CD14-positive monocyte (primary cell): ENCODE measurements around the gene ADSL. TPM values are rescaled to one million over a fixed set of nuclear protein-coding genes. Genes with fewer than 3 reads are reported as not detected.

Source experiments
- DNase-seq, 3 donors: peaks; one replicate each; pipeline ENCODE4 v3.0.0-alpha.2; 2011 to 2022
- H2AFZ ChIP-seq: 2 replicates; pipeline ENCODE4 v1.6.0; 2012; ENCODE audit warnings: mild to moderate bottlenecking, low read depth, low read length, inconsistent platforms; ENCODE audit not compliant: insufficient read depth, poor library complexity, severe bottlenecking
- H3K27ac ChIP-seq, 2 donors: 1 replicate in 1 of 2; 2 replicates in 1 of 2; pipeline ENCODE4 v1.5.1; 2012 to 2013; ENCODE audit warnings: low read length in 2 of 2, control low read depth in 1 of 2, inconsistent platforms in 1 of 2, low read depth in 1 of 2, mild to moderate bottlenecking in 1 of 2
- H3K27me3 ChIP-seq, 2 donors: one replicate each; pipeline versions ENCODE4 v1.6.0 to v1.6.1; 2011 to 2013; ENCODE audit warnings: low read length in 2 of 2; ENCODE audit not compliant: control insufficient read depth in 2 of 2, insufficient read depth in 2 of 2
- H3K36me3 ChIP-seq, 2 donors: replicated peaks in 1 of 2; 1 replicate in 1 of 2; 2 replicates in 1 of 2; pipeline versions ENCODE4 v1.5.1 to v1.6.1; 2012 to 2013; ENCODE audit warnings: low read length in 2 of 2, control low read depth in 1 of 2, inconsistent platforms in 1 of 2, mild to moderate bottlenecking in 1 of 2; ENCODE audit not compliant: insufficient read depth in 2 of 2, control insufficient read depth in 1 of 2
- H3K4me1 ChIP-seq, 2 donors: 1 replicate in 1 of 2; 2 replicates in 1 of 2; pipeline versions ENCODE4 v1.5.1 to v1.6.1; 2012 to 2013; ENCODE audit warnings: low read length in 2 of 2, control low read depth in 1 of 2, inconsistent platforms in 1 of 2, mild to moderate bottlenecking in 1 of 2, moderate library complexity in 1 of 2; ENCODE audit not compliant: insufficient read depth in 2 of 2, control insufficient read depth in 1 of 2
- H3K4me2 ChIP-seq: replicated peaks from 2 replicates; pipeline ENCODE3; 2012; ENCODE audit warnings: low read length, moderate library complexity, mild to moderate bottlenecking; ENCODE audit not compliant: poor library complexity, severe bottlenecking; ENCODE audit errors: extremely low read depth
- H3K4me3 ChIP-seq, 3 experiments: fragments of 200-600 bp in 1 of 3; sonication (generic) in 1 of 3; replicated peaks in 1 of 3; 1 replicate in 2 of 3; 2 replicates in 1 of 3; pipeline ENCODE4 v1.5.1; 2011 to 2013; ENCODE audit warnings: low read length in 3 of 3, mild to moderate bottlenecking in 3 of 3, control low read depth in 2 of 3, low read depth in 2 of 3, inconsistent platforms in 1 of 3, moderate library complexity in 1 of 3
- H3K79me2 ChIP-seq: 2 replicates; pipeline ENCODE4 v1.6.0; 2012; ENCODE audit warnings: mild to moderate bottlenecking, control low read depth, inconsistent platforms, low read length, moderate library complexity; ENCODE audit not compliant: insufficient read depth
- H3K9ac ChIP-seq: 2 replicates; pipeline ENCODE4 v1.6.0; 2017; ENCODE audit warnings: low read length, mild to moderate bottlenecking; ENCODE audit not compliant: insufficient read depth, poor library complexity, severe bottlenecking
- H3K9me3 ChIP-seq, 2 donors: replicated peaks in 1 of 2; 1 replicate in 1 of 2; 2 replicates in 1 of 2; pipeline versions ENCODE4 v1.5.1 to v1.6.1; 2012 to 2013; ENCODE audit warnings: low read length in 2 of 2, control low read depth in 1 of 2; ENCODE audit not compliant: control insufficient read depth in 1 of 2, insufficient read depth in 1 of 2
- H4K20me1 ChIP-seq: 2 replicates; pipeline ENCODE4 v1.6.0; 2012; ENCODE audit warnings: mild to moderate bottlenecking, low read length, control low read depth, moderate library complexity; ENCODE audit not compliant: insufficient read depth
- H3K27ac Mint-ChIP-seq, 7 donors: one replicate each; pipeline ENCODE4 v1.8.0; 2020; ENCODE audit warnings: mild to moderate bottlenecking in 7 of 7, mixed read lengths in 7 of 7, moderate library complexity in 6 of 7, inconsistent platforms in 2 of 7
- H3K27me3 Mint-ChIP-seq, 3 donors: one replicate each; pipeline ENCODE4 v1.8.0; 2021 to 2022; ENCODE audit warnings: low read depth in 3 of 3, mild to moderate bottlenecking in 3 of 3, mixed read lengths in 3 of 3, moderate library complexity in 3 of 3, inconsistent platforms in 1 of 3
- H3K36me3 Mint-ChIP-seq, 2 donors: one replicate each; pipeline ENCODE4 v1.8.0; 2020; ENCODE audit warnings: mixed read lengths in 2 of 2, inconsistent platforms in 1 of 2, mild to moderate bottlenecking in 1 of 2
- H3K4me1 Mint-ChIP-seq: one replicate; pipeline ENCODE4 v1.8.0; 2020; ENCODE audit warnings: mild to moderate bottlenecking, mixed read lengths
- H3K4me3 Mint-ChIP-seq, 2 donors: one replicate each; pipeline ENCODE4 v1.8.0; 2020; ENCODE audit warnings: mild to moderate bottlenecking in 2 of 2, mixed read lengths in 2 of 2, moderate library complexity in 1 of 2
- H3K9me3 Mint-ChIP-seq, 7 donors: one replicate each; pipeline ENCODE4 v1.8.0; 2020 to 2022; ENCODE audit warnings: mixed read lengths in 7 of 7, mild to moderate bottlenecking in 6 of 7, moderate library complexity in 6 of 7, inconsistent platforms in 2 of 7
- WGBS: methylation state at CpG from one replicate; pipeline ENCODE4 v1.1.5; 2013; ENCODE audit warnings: missing lambda C conversion rate; ENCODE audit not compliant: insufficient coverage; 5-methylcytosine and 5-hydroxymethylcytosine counted together
- intact Hi-C, 2 donors: fragments of 100-400 bp; cut with micrococcal nuclease; formaldehyde crosslinking; loops; one replicate each; pipeline versions ENCODE4 v1.15.0 to v1.15.1; 2023
- polyA plus RNA-seq, 3 donors: library from polyadenylated mRNA; depleted of rRNA in 1 of 3; unstranded in 2 of 3; stranded (reverse) in 1 of 3; fragments of 300-500 nt in 2 of 3; fragments of >200 nt in 1 of 3; fragmentation: Illumina TruSeq in 2 of 3; gene quantifications; 1 replicate in 2 of 3; 2 replicates in 1 of 3; pipeline ENCODE4 v1.2.3, GENCODE V29; 2012 to 2021
- TF ChIP-seq, protein P1 (sequence below): fragments of 200-600 bp; IDR thresholded peaks from one replicate; pipeline ENCODE4 v1.8.0; 2022; ENCODE audit warnings: antibody characterized with exemption, mild to moderate bottlenecking

The ADSL gene
- polyA plus RNA-seq, 3 donors = 56.7 to 82.3 (median 65.1) TPM

DNA sequence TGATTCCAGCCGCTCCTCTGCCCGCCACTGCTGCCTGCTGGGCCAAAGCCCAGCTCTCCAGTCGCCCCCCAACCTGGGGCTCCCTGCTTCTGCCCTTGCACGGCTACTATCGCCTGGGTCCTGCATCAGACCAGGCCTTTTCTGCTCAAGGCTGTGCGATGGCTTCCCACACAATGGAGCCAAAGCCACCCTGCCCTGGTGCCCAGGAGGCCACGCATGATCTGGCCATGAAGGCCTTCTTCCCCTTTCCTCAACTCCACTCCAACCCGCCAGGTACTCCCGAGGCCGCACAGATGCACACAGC is 69.9 kb downstream of the ADSL start:
- Histone ChIP-seq H3K9ac (peak overlapping the region; percentile 27), H3K79me2 (peaks cover 81% of the 10 kb centered on the region), H3K4me3 (no peak overlapping the region), H3K9me3 (no peaks in the 10 kb centered on the region), H4K20me1 (peaks cover 99% of the 10 kb centered on the region), H3K27ac (peak overlapping the region; percentile 49 to 77), H3K4me2 (no peak overlapping the region), H3K4me1 (peaks cover 49 to 69% of the 10 kb centered on the region in 2 donors), H3K36me3 (peaks cover 73 to 82% of the 10 kb centered on the region in 2 donors), H2AFZ (no peak overlapping the region), H3K27me3 (no peaks in the 10 kb centered on the region)
- TF ChIP-seq, protein P1, sequence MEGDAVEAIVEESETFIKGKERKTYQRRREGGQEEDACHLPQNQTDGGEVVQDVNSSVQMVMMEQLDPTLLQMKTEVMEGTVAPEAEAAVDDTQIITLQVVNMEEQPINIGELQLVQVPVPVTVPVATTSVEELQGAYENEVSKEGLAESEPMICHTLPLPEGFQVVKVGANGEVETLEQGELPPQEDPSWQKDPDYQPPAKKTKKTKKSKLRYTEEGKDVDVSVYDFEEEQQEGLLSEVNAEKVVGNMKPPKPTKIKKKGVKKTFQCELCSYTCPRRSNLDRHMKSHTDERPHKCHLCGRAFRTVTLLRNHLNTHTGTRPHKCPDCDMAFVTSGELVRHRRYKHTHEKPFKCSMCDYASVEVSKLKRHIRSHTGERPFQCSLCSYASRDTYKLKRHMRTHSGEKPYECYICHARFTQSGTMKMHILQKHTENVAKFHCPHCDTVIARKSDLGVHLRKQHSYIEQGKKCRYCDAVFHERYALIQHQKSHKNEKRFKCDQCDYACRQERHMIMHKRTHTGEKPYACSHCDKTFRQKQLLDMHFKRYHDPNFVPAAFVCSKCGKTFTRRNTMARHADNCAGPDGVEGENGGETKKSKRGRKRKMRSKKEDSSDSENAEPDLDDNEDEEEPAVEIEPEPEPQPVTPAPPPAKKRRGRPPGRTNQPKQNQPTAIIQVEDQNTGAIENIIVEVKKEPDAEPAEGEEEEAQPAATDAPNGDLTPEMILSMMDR = no peak
- 88% methylated on average over 10 of the region's 10 CpGs for WGBS
- Mint-ChIP-seq H3K4me1 (peaks cover 51% of the 10 kb centered on the region), H3K36me3 (peaks cover 57 to 83% of the 10 kb centered on the region in 2 donors), H3K9me3 (no peaks in the 10 kb centered on the region), H3K27me3 (peaks cover 0 to 2% (median 0%) of the 10 kb centered on the region in 3 donors), H3K4me3 (peak overlapping the region in 1 of 2 donors; percentile 73), H3K27ac (peak overlapping the region; percentile 90 to 96 (median 94))
- DNase-seq = no peak
- intact Hi-C loops = no loop called here

DNA sequence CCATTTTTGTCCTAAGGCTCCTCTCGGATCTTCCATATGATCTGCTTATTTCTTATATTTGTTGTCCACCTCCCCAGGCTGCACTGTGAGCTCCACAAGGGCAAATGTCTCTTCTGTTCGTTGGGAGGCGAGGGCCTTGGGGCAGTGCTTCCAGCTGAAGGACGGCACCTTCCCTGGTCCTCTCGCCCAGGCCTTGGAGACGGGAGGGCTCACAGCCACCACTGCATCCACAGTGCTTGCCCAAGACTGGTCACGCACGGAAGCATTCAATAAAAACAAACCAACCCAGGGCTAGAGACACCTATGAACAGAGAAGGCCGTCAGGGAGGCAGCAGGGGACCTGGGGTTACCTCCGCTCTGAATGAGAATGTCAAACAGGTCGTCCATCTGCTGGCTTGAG is 70.3 kb downstream of the ADSL start:
- peaks cover 81% of the 10 kb centered on the region for H3K79me2 ChIP-seq
- peaks cover 51% of the 10 kb centered on the region for H3K4me1 Mint-ChIP-seq
- no peaks in the 10 kb centered on the region for H3K27me3 ChIP-seq
- H2AFZ ChIP-seq = no peak overlapping the region
- peaks cover 99% of the 10 kb centered on the region for H4K20me1 ChIP-seq
- H3K4me3 Mint-ChIP-seq = no peak overlapping the region
- no peak overlapping the region for H3K4me2 ChIP-seq
- H3K4me3 ChIP-seq = no peak overlapping the region
- intact Hi-C loops = no loop called here
- H3K27ac ChIP-seq = peak overlapping the region; percentile 49 to 77
- no peaks in the 10 kb centered on the region for H3K9me3 ChIP-seq
- H3K27me3 Mint-ChIP-seq = peaks cover 0 to 2% (median 0%) of the 10 kb centered on the region in 3 donors
- TF ChIP-seq, protein P1 = no peak
- peaks cover 58 to 83% of the 10 kb centered on the region in 2 donors for H3K36me3 Mint-ChIP-seq
- WGBS = 92% methylated on average over 7 of the region's 11 CpGs
- no peaks in the 10 kb centered on the region for H3K9me3 Mint-ChIP-seq
- peak overlapping the region; percentile 90 to 96 (median 94) for H3K27ac Mint-ChIP-seq
- H3K9ac ChIP-seq = peak overlapping the region; percentile 27
- peaks cover 73 to 82% of the 10 kb centered on the region in 2 donors for H3K36me3 ChIP-seq
- DNase-seq = no peak
- peaks cover 46 to 65% of the 10 kb centered on the region in 2 donors for H3K4me1 ChIP-seq
